ENCODE measurements around the gene KRTAP2-1. TPM values are rescaled to one million over a fixed set of nuclear protein-coding genes. Genes with fewer than 3 reads are reported as not detected.
A peak's percentile ranks its signal among the peaks of the same experiment; 100 is the strongest.

KRTAP2-1 gene
- total RNA-seq, 1 experiment from 2014 or later: not detected

DNA sequence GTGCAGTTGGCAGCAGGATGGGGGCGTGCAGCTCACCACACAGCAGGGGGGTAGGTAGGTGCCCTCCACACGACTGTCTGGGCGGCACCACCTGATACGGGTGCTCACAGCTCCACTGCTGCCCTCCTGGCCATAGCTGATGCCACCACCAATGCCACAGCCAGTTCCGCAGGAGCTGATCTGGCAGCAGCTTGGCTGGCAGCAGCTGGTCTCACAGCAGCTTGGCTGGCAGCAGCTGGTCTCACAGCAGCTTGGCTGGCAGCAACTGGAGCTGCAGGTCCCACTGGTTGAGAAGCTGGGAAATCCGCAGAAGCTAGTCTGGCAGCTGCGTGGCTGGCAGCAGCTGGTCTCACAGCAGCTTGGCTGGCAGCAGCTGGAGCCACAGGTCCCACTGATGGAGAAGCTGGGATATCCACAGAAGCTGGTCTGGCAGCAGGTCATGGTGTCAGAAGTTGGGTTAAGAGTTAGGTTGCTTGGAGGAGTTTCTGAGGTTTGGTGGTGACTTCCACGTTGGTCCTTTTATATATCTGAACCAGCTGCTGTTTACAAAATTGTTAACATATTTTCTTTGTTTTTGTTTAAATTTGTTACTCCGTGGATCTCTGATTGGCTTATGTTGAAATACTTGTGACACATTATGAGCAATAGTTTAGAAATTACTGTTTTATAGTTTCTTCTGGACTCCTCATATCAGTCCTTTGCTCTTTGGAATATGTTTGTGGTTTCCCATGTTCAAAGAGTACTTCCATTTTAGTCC lies 20.2 kb downstream of the KRTAP2-1 start, which contains the start of gene KRTAP1-5:
Gene KRTAP1-5 (minus strand): TSS at position 494 of the 757 bp plus-strand sequence. CDS start 53 bp downstream, at position 441.
- H3K36me3 ChIP-seq: no peaks in the 10 kb centered on the region
- no peaks in the 10 kb centered on the region for H3K27me3 ChIP-seq
- H3K9me3 ChIP-seq: peaks cover 3% of the 10 kb centered on the region; the same call in 1 of the 2 replicates
- 0 out of 2 replicates have a peak within 1 kb of the TSS, but pooled peaks have one; percentile 0 for H3K4me3 ChIP-seq
- DNase-seq: peak; percentile 99

- Histone ChIP-seq H3K36me3 (no peaks in the 10 kb centered on the region), H3K27me3 (no peaks in the 10 kb centered on the region), H3K9me3 (peaks cover 3% of the 10 kb centered on the region; the same call in 1 of the 2 replicates), H3K4me3 (no peak overlapping the region)
- DNase-seq: no peak
Measured at GRCh38 chr17:41024697-41025096, 22.4 kb downstream of the KRTAP2-1 start.

DNA sequence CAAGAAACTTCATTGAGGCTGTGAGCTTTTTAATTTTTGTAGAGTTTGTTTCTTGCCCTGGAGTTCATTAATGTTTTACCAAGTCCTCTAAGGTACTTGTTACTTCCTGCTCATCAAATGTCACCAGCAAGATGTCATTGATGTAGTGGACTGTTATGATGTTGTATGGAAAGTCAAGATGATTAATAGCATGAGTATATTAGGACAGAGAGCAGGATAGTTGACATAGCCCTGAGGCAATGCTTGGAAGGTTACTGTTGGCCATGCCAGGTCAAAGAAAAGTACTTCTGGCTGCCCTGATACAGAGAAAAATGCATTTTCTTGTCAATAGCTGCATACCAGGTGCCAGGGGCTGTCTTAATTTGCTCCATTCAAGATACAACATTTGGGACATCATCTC lies 26.8 kb downstream of the KRTAP2-1 start:
- Histone ChIP-seq H3K27me3 (no peaks in the 10 kb centered on the region), H3K4me3 (no peak overlapping the region), H3K36me3 (no peaks in the 10 kb centered on the region), H3K9me3 (peaks cover 3% of the 10 kb centered on the region; the same call in 1 of the 2 replicates)
- DNase-seq: no peak

- no peaks in the 10 kb centered on the region for H3K27me3 ChIP-seq
- H3K36me3 ChIP-seq: no peaks in the 10 kb centered on the region
- H3K4me3 ChIP-seq: no peak overlapping the region
- no peak for DNase-seq
- H3K9me3 ChIP-seq: peaks cover 3% of the 10 kb centered on the region
Measured at GRCh38 chr17:41019415-41019814, 27.7 kb downstream of the KRTAP2-1 start.

GRCh38 chr17:41018541-41018940 lies 28.6 kb downstream of the KRTAP2-1 start:
- no peaks in the 10 kb centered on the region for H3K27me3 ChIP-seq
- H3K36me3 ChIP-seq: no peaks in the 10 kb centered on the region
- no peak for DNase-seq
- no peak overlapping the region for H3K4me3 ChIP-seq
- H3K9me3 ChIP-seq: peaks cover 3% of the 10 kb centered on the region

DNA sequence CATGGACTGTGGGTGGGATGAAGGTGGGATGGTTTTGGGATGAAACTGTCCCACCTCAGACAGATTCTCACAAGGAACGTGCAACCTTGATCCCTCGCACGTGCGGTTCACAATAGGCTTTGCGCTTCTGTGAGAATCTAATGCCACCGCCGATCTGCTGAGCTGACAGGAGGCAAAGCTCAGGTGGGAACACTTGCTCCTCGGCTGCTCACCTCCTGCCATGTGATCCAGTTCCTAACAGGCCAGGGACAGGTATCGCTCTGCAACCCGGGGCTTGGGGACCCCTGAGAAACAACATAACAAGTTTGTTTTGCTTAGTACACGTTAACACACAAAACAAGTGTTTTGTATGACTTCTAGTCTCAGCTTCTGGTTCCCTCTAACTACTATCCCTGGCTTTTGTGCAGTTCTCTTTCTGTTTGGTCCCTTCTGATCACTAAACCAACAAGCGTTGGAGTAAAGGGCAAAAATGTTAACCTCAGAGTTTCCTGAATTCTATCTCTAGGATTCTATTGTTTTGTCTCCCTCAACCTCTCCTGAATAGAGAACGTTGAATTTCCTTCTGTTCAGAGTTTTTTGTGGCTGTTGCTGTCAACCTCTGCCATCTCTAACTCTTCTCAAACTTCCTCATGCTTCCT lies 30.4 kb downstream of the KRTAP2-1 start:
- no peaks in the 10 kb centered on the region for H3K36me3 ChIP-seq
- no peaks in the 10 kb centered on the region; the same call in 1 of the 2 replicates for H3K9me3 ChIP-seq
- no peak for DNase-seq
- H3K27me3 ChIP-seq: no peaks in the 10 kb centered on the region
- no peak overlapping the region for H3K4me3 ChIP-seq

- no peak overlapping the region for H3K4me3 ChIP-seq
- H3K36me3 ChIP-seq: no peaks in the 10 kb centered on the region
- DNase-seq: no peak
- H3K27me3 ChIP-seq: no peaks in the 10 kb centered on the region
- H3K9me3 ChIP-seq: no peaks in the 10 kb centered on the region; the same call in 1 of the 2 replicates
Measured at GRCh38 chr17:41015454-41015853, 31.7 kb downstream of the KRTAP2-1 start.

DNA sequence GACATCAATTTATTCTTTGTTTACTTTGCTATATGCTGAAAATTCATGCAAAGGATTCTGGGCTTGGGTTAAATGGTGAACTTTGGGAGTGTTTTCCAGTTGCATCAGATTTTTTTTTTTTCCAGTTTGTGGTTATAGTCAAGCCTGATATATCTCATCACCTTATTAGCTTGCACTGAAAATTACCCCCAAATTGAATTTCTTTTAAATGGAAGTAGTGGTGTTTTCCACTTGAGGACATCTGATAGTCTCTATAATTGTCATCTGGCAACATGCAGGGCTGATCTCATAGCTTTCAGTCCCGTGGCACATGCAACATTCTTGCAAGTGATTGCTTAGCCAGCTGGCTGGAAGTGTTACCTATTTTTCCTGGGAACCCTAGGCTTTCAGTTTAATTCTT lies 33.5 kb downstream of the KRTAP2-1 start:
- DNase-seq: peak; percentile 47
- Histone ChIP-seq H3K36me3 (no peaks in the 10 kb centered on the region), H3K4me3 (no peak overlapping the region), H3K27me3 (no peaks in the 10 kb centered on the region), H3K9me3 (no peaks in the 10 kb centered on the region; the same call in 1 of the 2 replicates)

DNA sequence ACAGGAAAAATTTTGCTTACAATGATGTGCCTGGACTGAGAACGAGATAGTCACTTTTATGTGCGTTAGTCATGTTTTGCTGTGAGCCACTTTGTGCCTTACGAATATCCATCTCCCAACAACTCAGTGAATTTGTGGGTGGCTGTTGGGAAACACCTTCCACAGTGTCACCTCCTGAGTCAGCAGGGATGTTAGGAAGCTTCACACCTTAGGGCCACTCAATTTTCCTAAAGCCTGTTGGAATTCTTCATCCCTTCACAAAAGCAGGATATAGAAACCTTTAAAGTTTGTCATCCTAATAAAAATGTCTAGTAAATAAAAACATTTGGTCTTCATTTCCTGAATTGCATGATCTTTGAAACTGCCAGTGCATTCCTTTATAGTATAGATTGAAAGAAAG lies 33.9 kb downstream of the KRTAP2-1 start:
- Histone ChIP-seq H3K36me3 (no peaks in the 10 kb centered on the region), H3K27me3 (no peaks in the 10 kb centered on the region), H3K9me3 (no peaks in the 10 kb centered on the region; the same call in 1 of the 2 replicates), H3K4me3 (no peak overlapping the region)
- no peak for DNase-seq

DNA sequence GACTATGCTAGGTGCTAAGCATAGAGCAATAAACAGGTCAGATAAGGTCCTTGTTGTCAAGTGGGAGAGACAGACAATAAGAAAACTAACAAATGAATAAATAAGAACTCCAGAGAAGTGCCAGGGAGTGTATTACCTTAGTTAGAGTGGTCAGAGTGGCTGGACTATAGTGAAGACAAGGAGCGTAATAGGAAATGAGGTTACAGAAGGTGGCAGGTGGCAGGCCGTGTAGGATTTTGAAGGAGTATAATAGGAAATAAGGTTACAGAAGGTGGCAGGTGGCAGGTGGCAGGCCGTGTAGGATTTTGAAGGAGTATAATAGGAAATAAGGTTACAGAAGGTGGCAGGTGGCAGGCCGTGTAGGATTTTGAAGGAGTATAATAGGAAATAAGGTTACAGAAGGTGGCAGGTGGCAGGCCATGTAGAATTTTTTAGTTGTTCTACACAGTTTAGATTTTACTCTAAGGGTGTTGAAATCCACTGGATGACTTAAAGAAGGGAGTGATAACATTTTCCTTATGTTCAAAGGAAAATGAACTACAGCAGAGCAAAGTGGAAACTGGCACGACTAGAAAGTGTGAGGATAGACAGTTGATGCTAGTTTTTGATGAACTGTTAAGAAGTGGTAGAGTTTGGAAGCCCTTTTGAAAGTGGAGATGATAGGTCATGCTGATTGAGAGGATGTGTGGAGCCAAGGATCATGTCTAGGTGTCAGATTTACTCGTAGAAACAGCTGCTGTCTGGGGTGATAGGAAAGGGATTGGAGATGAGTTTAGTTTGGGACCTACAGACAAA lies 34.6 kb downstream of the KRTAP2-1 start:
- H3K36me3 ChIP-seq: no peaks in the 10 kb centered on the region

DNA sequence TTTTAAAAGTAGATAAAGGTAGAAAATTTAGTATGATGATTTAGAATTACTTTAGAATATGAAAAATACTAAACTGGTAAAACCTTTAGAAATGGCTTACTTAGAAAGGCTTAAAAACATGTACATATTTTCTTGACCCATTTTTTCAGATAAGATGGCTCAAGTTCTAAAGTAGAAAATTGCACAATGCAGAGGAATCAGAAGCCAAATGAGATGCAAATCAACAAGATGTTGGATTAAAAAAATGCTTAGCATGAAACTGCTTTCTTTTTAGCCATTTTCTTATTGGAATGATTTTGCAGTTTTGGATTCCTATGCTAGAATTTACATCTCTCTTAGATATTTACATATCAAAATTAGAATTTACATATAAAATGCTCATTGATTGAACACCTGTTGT lies 36.7 kb downstream of the KRTAP2-1 start:
- no peak for DNase-seq
- Histone ChIP-seq H3K9me3 (no peaks in the 10 kb centered on the region; the same call in 1 of the 2 replicates), H3K36me3 (no peaks in the 10 kb centered on the region), H3K4me3 (no peak overlapping the region), H3K27me3 (no peaks in the 10 kb centered on the region)

More for the DNA sequence above, 34.6 kb downstream of the KRTAP2-1 start:
- H3K27me3 ChIP-seq: no peaks in the 10 kb centered on the region
- no peaks in the 10 kb centered on the region; the same call in 1 of the 2 replicates for H3K9me3 ChIP-seq
- no peak overlapping the region for H3K4me3 ChIP-seq
- no peak for DNase-seq

DNA sequence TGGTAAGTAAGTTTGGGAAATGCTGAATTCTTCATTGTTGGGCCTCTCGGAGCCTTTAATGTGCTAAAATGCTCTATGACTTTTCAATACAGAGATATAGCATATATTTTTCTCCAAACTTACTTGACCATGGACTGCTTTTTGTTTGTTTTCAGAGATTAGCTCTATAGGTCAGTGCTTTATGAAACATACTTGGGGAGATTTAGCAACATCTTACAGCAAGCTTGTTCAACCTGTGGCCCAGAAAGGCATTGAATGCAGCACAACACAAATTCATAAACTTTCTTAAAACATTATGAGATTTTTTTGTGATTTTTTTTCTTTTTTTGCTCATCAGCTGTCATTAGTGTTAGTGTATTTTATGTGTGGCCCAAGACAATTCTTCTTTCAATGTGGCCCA lies 37.2 kb downstream of the KRTAP2-1 start:
- no peaks in the 10 kb centered on the region for H3K27me3 ChIP-seq
- no peak overlapping the region for H3K4me3 ChIP-seq
- no peaks in the 10 kb centered on the region; the same call in 1 of the 2 replicates for H3K9me3 ChIP-seq
- H3K36me3 ChIP-seq: no peaks in the 10 kb centered on the region
- DNase-seq: no peak

DNA sequence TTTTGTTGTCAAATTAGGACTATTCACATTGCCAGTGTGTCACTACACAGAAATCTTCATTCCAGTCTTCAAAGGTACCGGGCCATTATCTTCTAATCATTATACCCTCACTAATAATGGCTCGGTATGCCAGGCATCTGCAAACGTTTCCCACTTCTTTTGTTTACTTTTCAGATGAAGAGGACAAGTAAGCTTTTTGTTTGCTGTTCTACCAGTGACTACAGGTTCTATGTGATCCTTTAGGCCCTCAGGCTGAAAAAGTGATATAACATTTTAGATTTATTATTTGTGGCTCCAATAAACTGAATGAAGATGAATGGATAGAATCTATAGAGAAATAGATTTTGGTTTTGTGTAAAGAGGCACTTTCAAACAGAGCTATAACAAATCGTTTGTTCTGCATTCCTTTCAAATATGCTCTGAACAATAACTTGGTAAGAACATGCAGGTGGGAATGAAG lies 37.8 kb downstream of the KRTAP2-1 start:
- Histone ChIP-seq H3K4me3 (no peak overlapping the region), H3K9me3 (no peaks in the 10 kb centered on the region), H3K27me3 (no peaks in the 10 kb centered on the region), H3K36me3 (no peaks in the 10 kb centered on the region)
- DNase-seq: no peak

DNA sequence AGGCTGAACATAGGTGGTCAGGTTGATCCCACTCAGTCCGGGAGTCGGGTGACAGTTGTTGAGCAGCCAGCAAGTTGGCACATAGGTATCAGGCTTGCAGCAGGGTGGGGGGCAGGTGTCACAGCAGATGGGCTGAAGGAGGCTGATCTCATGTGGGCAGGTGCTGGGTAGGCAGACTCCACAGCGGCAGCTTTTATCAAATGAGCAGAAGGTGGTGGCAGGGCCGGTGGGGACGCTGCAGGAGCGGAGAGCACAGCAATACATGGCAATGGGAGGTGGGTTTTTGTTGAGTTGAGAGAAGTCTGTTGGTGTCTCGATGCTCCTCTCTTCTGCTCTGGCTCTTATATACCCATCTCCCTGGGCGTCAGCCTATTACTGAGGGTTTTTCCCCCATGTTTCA lies 38.3 kb downstream of the KRTAP2-1 start, which contains the start of gene KRTAP3-1:
Gene KRTAP3-1 (minus strand): TSS at position 318 of the 400 bp plus-strand sequence. CDS start 54 bp downstream, at position 264.
- Histone ChIP-seq H3K9me3 (no peaks in the 10 kb centered on the region), H3K4me3 (no peak within 1 kb of the TSS), H3K27me3 (no peaks in the 10 kb centered on the region), H3K36me3 (no peaks in the 10 kb centered on the region)
- DNase-seq: no peak

DNA sequence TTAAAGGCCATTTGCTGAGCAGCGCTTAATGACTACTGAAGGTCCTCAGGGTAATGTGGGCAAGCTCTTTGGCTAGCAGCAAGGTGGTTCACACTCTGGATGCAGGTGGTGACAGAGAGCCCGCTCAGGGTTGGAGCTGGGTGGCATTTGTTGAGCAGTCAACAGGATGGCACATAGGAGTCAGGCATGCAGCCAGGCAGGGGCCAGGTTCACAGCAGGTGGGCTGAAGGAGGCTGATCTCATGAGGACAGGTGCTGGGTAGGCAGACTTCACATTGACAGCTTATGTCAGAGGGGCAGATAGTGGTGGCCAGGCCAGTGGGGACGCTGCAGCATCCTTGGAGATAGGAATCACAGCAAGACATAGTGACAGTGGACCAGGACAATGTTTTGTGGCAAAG lies 42.7 kb downstream of the KRTAP2-1 start:
- H3K4me3 ChIP-seq: no peak overlapping the region
- H3K9me3 ChIP-seq: no peaks in the 10 kb centered on the region
- H3K36me3 ChIP-seq: no peaks in the 10 kb centered on the region
- no peaks in the 10 kb centered on the region for H3K27me3 ChIP-seq
- DNase-seq: no peak

DNA sequence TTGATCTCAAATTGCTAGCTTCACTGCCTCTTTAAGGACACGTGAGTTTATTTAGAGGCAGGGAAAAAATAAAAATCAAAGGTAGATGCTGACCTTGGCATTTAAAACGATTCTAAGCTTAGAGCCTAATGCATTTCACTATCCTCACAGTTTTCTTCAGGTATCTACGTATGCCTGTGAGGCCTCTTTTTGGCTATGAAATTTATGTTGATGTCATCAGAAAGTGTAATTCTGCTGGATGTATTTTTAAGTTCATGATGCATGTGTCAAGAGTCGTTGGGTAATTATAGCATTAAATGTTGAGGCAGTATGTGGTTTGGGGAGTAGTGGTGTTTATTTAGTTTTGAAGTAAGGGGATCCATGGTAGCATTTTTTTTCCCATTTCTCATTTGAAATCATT lies 43.2 kb downstream of the KRTAP2-1 start:
- H3K36me3 ChIP-seq: no peaks in the 10 kb centered on the region
- no peak overlapping the region for H3K4me3 ChIP-seq
- DNase-seq: no peak
- no peaks in the 10 kb centered on the region for H3K27me3 ChIP-seq
- no peaks in the 10 kb centered on the region for H3K9me3 ChIP-seq

DNA sequence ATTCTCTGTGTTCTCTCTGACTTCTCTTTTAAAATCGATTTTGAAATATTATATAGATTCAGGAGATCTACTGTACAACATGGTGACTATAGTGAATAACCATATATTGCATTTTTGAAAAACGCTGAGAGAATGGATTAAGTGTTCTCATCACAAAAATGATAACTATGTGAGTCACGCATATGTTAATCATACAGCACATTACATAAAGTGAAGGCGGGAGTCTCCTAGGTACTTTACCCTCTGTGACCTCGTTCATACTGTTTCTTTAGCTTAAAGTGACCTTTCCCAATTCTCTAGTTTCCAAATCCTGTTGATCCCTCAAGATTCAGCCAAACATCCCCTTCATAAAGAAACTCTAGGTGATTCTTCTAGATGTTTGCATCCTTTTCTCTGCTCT lies 44.3 kb downstream of the KRTAP2-1 start:
- Histone ChIP-seq H3K4me3 (no peak overlapping the region), H3K27me3 (no peaks in the 10 kb centered on the region), H3K36me3 (no peaks in the 10 kb centered on the region), H3K9me3 (no peaks in the 10 kb centered on the region)
- no peak for DNase-seq
